ENCODE measurements around the gene SDF2. TPM values are rescaled to one million over a fixed set of nuclear protein-coding genes. Genes with fewer than 3 reads are reported as not detected.

Gene SDF2
- total and polyA plus RNA-seq, 9 of the 15 experiments (the other 6 are each of a cell fraction or from before 2014, with no cell fraction given): 41.2 to 132 (median 65.6) TPM

- TF ChIP-seq BRCA1 (IDR thresholded peaks at IDR 0.05) (no peak), BRCA1 (CRISPR knock-in tag; IDR thresholded peaks at IDR 0.05) (no peak), BRF1 (IDR thresholded peaks at IDR 0.05; ENCODE audit: borderline replicate concordance, extremely low read depth, insufficient read length) (no peak), ZNF655 (CRISPR knock-in tag; IDR thresholded peaks at IDR 0.05) (no peak), HDAC1 (IDR thresholded peaks at IDR 0.05) (peak in 1 of 2 experiments; percentile 79; a peak in 2 of 4 replicates), ZNF75A (CRISPR knock-in tag; IDR thresholded peaks at IDR 0.05) (no peak), THRA (IDR thresholded peaks at IDR 0.05) (no peak), KLF10 (CRISPR knock-in tag; IDR thresholded peaks at IDR 0.05) (no peak), ZNF407 (IDR thresholded peaks at IDR 0.05; ENCODE audit: low read depth) (no peak), KAT7 (CRISPR knock-in tag; IDR thresholded peaks at IDR 0.05; ENCODE audit: borderline replicate concordance) (0 out of 2 replicates have a peak, but pooled peaks have one; percentile 13), BCOR (IDR thresholded peaks at IDR 0.05) (no peak), ARNT (IDR thresholded peaks at IDR 0.05) (no peak), LEF1 (IDR thresholded peaks at IDR 0.05) (no peak), RAD21 (CRISPR knock-in tag; conservative IDR thresholded peaks at IDR 0.05 in 1 of 2, IDR thresholded peaks at IDR 0.05 in 1 of 2) (no peak), SRSF7 (optimal IDR thresholded peaks at IDR 0.05; ENCODE audit: low read depth, low read length) (no peak), SRSF1 (IDR thresholded peaks at IDR 0.05; ENCODE audit: low read depth, low read length) (no peak)
Measured at GRCh38 chr17:28710861-28711722, 49.4 kb upstream of the SDF2 start (continued).
